Measurements from ENCODE around the gene NKAPL.
"Not testable (repeated sequence)": the region's sequence is repeated elsewhere in the genome, so short reads cannot be mapped to it uniquely, and the experiment has no call there.

Gene NKAPL

DNA sequence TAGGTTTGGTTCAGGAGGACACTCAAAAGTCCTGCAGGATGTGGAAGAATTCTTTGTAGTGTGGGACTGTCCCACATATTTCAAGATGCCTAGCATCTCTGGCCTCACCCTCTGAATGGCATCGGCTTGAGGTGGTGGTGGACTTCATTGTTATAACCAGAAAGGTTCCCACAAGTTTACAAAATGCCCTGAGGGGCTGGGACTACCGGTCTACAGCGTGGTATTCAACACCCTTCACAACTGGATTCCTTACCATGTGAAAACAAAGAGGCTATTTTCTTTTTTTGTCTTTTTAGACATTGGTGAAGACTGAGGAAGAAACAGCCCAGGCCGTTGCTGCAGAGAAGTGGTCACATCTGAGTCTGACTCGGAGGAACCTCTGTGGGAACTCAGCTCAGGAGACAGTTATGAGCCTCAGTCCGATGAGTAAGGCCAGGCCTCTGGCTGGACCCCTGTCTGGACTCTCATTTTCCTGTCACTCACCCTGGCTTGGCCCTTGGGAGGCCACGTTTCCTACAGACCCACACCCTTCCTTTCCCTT lies 37.5 kb downstream of the NKAPL start:
- no peak for DNase-seq

DNA sequence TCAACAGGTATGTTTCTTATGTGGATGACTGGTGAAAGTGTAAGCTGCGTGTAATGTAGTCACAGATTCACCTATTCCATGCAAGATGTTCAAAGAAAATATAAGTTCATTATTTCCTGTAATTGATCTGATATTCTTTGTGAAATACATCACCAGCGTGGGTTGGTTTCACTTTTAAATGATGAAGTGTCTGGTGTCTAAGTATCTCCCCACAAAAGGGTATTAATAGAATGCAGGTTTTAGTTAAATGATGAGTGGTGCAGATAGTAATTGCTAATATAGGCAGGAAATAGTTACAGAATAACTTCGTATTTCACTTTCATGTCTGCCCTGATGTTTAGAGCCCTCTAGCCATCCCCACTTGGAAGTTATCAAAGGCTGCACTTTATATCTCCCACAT lies 44.5 kb downstream of the NKAPL start:
- no peak for DNase-seq

DNA sequence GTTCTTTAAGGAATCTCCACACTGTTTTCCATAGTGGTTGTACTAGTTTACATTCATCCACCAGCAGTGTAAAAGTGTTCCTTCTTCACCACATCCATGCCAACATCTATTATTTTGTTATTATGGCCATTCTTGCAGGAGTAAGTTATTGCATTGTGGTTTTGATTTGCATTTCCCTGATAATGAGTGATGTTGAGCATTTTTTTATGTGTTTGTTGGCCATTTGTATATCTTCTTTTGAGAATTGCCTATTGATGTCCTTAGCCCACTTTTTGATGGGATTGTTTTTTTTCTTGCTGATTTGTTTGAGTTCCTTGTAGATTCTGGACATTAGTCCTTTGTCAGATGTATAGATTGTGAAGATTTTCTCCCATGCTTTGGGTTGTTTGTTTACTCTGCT lies 47.3 kb downstream of the NKAPL start:
- not testable (repeated sequence) for DNase-seq

All from hypothalamus (tissue), 51 donors.